ENCODE data around the gene NKTR. TPM values are rescaled to one million over a fixed set of nuclear protein-coding genes. Genes with fewer than 3 reads are reported as not detected.

Gene NKTR
- total RNA-seq, 2 donors from 2014 or later, result 101 to 116 TPM

- Histone ChIP-seq H3K4me3 (ENCODE audit: low read length) (no peak overlapping the region), H3K9ac (ENCODE audit: extremely low read depth, low read length, poor library complexity, severe bottlenecking) (no peak overlapping the region), H3K27me3 (ENCODE audit: control insufficient read depth, insufficient read depth, low read length, poor library complexity, severe bottlenecking) (no peaks in the 10 kb centered on the region), H3K9me3 (ENCODE audit: control insufficient read depth, low read length) (no peaks in the 10 kb centered on the region), H3K4me1 (ENCODE audit: control insufficient read depth, insufficient read depth, low read length) (no peaks in the 10 kb centered on the region), H3K36me3 (ENCODE audit: control insufficient read depth, insufficient read depth, low read length) (no peaks in the 10 kb centered on the region), H3K27ac (ENCODE audit: low read depth, low read length) (no peak overlapping the region)
- DNase-seq, result no peak
- WGBS, 2 experiments (ENCODE audit: insufficient coverage in 1 of 2, insufficient read length in 1 of 2), result 93 to 96% methylated on average over 3 to 5 of the region's 5 CpGs
- Mint-ChIP-seq H3K9me3 (no peaks in the 10 kb centered on the region), H3K36me3 (ENCODE audit: low read depth) (no peaks in the 10 kb centered on the region), H3K4me3 (no peak overlapping the region), H3K27me3 (ENCODE audit: insufficient read depth) (no peaks in the 10 kb centered on the region), H3K4me1 (peaks cover 9% of the 10 kb centered on the region), H3K27ac (no peak overlapping the region)
- no peak for TF ChIP-seq CTCF (conservative IDR thresholded peaks at IDR 0.05)
These were observed 61.1 kb downstream of the NKTR start for GRCh38 chr3:42661593-42662022.

- Mint-ChIP-seq H3K27ac (no peak overlapping the region), H3K4me1 (peaks cover 9% of the 10 kb centered on the region), H3K36me3 (ENCODE audit: low read depth) (no peaks in the 10 kb centered on the region), H3K4me3 (no peak overlapping the region), H3K27me3 (ENCODE audit: insufficient read depth) (peaks cover under 1% of the 10 kb centered on the region), H3K9me3 (no peaks in the 10 kb centered on the region)
- 94 to 100% methylated on average over 4 to 7 of the region's 7 CpGs for WGBS, 2 experiments (ENCODE audit: insufficient coverage in 1 of 2, insufficient read length in 1 of 2)
- no peak overlapping the region for H3K27ac ChIP-seq (ENCODE audit: low read depth, low read length)
- H3K4me3 ChIP-seq (ENCODE audit: low read length), result no peak overlapping the region
- no peak for TF ChIP-seq CTCF (conservative IDR thresholded peaks at IDR 0.05)
- H3K36me3 ChIP-seq (ENCODE audit: control insufficient read depth, insufficient read depth, low read length), result no peaks in the 10 kb centered on the region
- H3K9ac ChIP-seq (ENCODE audit: extremely low read depth, low read length, poor library complexity, severe bottlenecking), result no peak overlapping the region
- no peak for DNase-seq
- no peaks in the 10 kb centered on the region for H3K4me1 ChIP-seq (ENCODE audit: control insufficient read depth, insufficient read depth, low read length)
- no peaks in the 10 kb centered on the region for H3K27me3 ChIP-seq (ENCODE audit: control insufficient read depth, insufficient read depth, low read length, poor library complexity, severe bottlenecking)
- no peaks in the 10 kb centered on the region for H3K9me3 ChIP-seq (ENCODE audit: control insufficient read depth, low read length)
These were observed 61.7 kb downstream of the NKTR start for GRCh38 chr3:42662037-42662812.

- peaks cover 3% of the 10 kb centered on the region for H3K27me3 Mint-ChIP-seq (ENCODE audit: insufficient read depth)
- DNase-seq, result peak; percentile 31
- no peak for TF ChIP-seq CTCF (conservative IDR thresholded peaks at IDR 0.05)
- H3K36me3 Mint-ChIP-seq (ENCODE audit: low read depth), result no peaks in the 10 kb centered on the region
- no peaks in the 10 kb centered on the region for H3K9me3 Mint-ChIP-seq
- H3K4me3 Mint-ChIP-seq, result no peak overlapping the region
- no peak overlapping the region for H3K4me3 ChIP-seq (ENCODE audit: low read length)
- H3K27ac ChIP-seq (ENCODE audit: low read depth, low read length), result no peak overlapping the region
- WGBS, 2 experiments (ENCODE audit: insufficient coverage in 1 of 2, insufficient read length in 1 of 2), result 93 to 97% methylated on average over 10 to 12 of the region's 12 CpGs
- no peaks in the 10 kb centered on the region for H3K36me3 ChIP-seq (ENCODE audit: control insufficient read depth, insufficient read depth, low read length)
- H3K27me3 ChIP-seq (ENCODE audit: control insufficient read depth, insufficient read depth, low read length, poor library complexity, severe bottlenecking), result no peaks in the 10 kb centered on the region
- H3K4me1 Mint-ChIP-seq, result peaks cover 9% of the 10 kb centered on the region
- H3K27ac Mint-ChIP-seq, result no peak overlapping the region
- H3K9ac ChIP-seq (ENCODE audit: extremely low read depth, low read length, poor library complexity, severe bottlenecking), result no peak overlapping the region
- no peaks in the 10 kb centered on the region for H3K4me1 ChIP-seq (ENCODE audit: control insufficient read depth, insufficient read depth, low read length)
- no peaks in the 10 kb centered on the region for H3K9me3 ChIP-seq (ENCODE audit: control insufficient read depth, low read length)
These were observed 62.5 kb downstream of the NKTR start for GRCh38 chr3:42662813-42663535.
